GM19240 (cell line): Measurements from ENCODE around the gene LPAR6.

Experiments used
- DNase-seq: peaks from one replicate; pipeline ENCODE4 v3.0.0; 2011; ENCODE audit warnings: low spot score; ENCODE audit not compliant: insufficient read length

Gene LPAR6

DNA sequence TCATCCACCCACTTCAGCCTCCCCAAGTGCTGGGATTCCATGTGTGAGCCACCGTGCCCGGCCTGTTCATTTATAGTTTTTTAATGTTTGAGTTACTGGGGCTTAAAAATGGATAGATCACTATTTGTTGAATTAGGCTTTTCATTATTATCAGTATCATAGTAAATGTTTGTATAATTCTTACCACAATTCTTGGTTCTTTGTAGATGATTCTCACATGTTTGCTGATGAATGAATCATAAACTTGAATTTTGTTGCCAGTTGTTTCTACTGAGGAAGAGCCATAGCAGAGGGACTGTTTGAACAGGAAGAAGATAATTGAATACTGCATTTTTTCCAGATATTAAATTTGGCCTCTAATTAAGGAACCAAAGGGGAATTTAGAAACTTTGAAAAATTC lies 2.6 kb upstream of the LPAR6 start:
- no peak for DNase-seq

DNA sequence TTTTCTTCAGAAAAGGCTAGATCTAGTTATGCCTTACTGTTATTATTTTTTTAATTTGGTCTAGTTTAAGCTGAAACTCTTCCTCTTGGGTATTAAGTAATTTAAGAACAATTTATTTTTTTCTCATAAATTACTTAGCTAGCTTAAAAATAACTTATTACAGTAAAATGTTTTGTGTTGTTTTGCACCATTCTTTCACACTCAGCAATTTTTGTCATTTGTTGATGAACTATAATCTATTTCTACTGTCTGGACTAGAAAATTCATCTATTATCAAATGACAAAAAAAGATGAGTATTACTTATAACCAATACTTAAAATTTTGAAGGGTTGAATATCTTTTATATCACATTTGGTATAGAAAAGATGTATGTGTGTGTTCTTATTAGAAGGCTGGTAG lies 1.6 kb upstream of the LPAR6 start:
- DNase-seq: no peak

DNA sequence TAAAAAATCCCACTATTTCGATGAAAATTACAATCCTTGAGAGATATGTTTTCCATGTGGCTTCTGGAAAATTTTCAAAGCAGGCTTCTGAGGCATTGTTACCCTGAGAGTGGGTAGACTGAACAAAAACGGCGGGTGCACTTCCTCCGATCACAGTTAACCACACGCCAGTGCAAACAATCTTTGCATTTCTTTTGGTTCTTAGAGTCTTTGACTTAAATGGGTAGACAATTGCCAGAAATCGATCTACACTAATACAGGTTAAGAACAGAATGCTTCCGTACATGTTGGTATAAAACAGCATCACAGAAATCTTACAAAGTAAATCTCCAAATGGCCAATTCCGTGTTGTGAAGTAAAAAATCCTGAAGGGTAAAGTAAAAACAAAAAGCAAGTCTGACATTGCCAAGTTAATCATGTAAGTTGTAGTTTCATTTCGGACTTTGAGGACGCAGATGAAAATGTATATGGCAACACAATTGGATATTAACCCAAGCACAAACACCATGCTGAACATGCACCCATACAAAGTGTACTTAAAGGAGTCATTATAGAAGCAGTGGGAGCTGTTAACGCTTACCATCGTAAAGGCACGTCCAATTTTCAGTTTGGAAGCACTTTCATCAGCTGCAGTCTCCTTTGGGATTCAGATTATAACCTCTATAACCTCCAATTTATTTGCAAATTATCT lies 927 bp downstream of the LPAR6 start:
- DNase-seq: no peak

DNA sequence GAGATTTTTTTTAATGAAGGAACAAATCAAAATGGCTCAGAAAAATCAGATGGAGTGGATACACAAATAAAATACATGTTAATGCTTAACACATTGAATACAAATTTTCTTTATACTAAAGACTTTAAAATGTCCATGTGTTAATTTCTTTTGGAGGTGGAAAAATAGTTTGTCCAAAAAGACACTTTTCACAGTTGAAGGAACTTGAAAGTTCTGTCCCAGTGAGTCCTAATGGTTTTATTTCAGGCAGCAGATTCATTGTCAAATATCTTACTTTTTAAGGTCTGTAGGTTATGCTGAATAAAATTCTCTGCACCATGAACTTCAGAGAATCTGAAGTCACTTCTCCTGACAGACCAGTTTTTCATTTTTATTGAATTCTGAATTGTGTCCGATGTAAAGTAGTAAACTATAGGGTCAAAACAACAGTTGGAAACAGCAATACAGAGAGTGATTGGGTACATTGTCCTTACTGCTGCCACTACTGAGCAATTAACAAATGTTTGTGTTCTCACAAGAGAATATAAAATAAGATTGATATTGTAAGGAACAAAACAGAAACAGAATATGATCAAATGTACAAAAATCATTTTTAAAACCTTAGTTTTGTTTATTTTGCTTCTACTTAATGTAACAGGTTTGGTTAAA lies 1.6 kb downstream of the LPAR6 start:
- no peak for DNase-seq

DNA sequence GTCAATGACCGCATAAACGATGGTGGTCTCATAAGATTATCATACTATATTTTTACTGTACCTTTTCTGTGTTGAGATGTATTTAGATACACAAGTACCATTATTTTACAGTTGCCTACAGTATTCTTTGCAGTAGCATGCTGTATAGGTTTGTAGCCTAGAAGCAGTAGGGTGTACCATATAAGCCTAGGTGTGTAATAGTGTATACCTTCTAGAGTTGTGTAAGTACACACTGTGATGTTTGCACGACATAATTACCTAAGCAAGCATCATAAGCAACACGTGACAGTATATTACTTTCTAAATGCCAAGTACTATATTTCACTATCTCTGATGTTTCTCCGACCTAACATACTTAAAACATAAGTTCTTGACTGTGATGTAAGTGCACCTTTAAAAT lies 2.7 kb downstream of the LPAR6 start:
- no peak for DNase-seq

DNA sequence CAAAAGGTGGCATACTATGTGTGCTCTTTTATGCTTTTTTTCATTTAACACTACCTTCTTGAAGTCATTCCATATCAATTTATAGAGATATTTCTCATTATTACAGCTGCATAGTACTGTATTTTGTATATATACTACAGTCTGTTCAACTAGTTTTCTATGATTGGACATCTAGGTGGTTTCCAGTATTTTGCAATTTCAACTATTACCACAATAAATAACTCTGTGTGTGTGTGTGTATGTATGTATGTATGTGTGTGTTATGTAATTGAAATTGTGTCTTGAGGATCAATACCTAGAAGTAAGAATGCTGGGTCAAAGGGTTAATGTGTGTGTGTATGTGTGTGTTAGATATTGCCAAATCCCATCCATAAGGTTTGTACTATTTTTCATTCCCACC lies 7.0 kb downstream of the LPAR6 start:
- no peak for DNase-seq

DNA sequence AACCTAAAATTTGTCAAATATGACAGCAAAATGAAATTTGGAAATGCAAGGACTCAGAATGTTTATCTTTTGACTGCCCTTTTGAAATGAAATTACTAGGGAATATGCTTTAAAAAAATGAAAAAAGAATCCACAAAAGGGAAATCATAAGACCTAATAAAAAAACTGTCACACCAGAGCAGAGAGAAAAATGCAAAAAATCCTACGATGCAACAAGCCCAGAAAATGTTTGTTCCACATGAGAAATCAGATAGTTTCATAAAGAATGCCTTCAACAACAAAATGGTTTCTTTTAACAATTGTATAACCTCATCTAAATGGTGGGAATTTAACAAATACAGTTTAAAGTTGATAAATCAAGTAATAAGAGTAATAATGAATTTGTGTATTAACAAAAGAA lies 8.0 kb downstream of the LPAR6 start:
- DNase-seq: no peak

DNA sequence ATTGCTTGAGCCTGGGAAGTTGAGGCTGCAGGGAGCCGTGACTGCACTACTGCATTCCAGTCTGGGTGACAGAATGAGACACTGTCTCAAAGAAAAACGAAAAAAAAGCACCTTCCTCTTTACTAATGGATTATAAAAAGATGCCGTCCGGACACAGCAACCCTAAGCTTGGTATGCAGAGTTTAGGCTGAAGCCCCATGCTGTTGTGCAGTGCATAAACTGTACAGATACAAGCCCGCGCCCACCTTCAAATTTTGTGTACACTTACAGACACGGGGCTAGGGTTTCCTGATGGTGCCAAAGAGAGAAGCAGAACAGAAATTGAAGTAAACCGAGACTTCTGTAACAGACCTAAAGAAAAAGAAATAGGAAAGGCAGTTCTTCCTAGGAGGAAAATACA lies 9.0 kb downstream of the LPAR6 start:
- DNase-seq: no peak

DNA sequence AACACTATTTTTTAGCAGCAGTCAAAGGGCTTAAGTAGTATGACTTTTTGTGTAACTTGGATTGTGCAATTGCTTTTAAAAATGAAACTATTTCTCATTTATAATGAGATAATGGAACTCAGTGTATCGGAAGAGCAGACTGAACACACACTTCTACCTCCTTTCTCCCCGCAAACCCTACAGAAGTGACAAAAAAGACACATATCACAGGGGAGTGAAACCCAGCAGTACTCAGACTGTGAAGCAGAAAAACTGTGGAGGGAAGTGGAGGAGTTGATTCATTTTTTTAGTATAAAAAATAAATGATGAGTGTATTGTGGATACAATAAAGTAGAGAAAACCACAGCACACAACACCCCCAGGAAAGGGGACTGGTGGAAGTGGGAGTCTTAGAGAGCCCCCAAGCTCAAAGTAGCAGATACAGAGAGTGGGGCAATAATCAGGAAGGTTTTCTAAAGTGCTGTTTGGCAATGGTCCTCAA lies 9.7 kb downstream of the LPAR6 start:
- no peak for DNase-seq

DNA sequence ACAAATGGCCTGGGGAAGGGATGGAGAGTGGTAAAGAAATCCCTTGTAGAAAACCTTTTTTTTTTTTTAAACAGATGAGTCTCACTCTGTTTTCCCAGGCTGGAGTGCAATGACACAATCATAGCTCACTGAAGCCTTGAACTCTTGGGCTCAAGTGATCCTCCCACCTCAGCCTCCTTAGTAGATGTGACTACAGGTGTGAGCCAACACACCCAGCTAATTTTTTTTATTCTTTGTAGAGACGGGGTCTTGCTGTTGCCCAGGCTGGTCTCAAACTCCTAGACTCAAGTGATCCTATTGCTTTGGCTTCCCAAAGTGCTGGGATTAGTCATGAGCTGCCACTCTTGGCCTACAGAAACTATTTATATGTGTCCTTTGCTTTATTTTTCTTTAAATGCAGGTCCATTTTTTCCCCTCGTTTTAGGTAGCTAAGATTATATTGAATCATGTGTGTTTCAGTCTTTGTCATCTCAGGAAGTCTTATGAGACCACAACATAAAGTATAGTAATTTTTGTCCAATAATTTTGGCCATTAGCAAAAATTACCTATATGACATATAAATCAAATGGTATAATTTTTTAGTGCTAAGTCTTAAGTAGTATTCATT lies 10.5 kb downstream of the LPAR6 start:
- no peak for DNase-seq

DNA sequence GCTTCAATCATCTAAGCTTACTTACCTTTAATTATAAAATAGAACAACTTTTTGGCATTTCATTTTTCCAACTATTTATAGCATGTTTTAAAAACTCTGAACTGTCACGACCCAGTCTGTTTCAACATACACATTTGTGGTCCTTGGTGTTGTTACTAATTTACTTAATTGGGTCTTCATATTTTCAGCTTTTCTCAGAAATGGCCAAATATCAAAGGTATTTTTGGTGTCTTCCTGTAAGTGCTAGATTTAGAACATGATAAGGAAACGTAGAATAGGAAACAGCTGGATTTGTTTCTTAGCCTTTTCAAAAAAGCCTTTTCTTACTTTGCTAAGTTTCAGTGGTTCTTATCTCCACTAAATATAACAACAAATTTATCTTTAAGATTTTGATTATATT lies 11.4 kb downstream of the LPAR6 start:
- DNase-seq: no peak

DNA sequence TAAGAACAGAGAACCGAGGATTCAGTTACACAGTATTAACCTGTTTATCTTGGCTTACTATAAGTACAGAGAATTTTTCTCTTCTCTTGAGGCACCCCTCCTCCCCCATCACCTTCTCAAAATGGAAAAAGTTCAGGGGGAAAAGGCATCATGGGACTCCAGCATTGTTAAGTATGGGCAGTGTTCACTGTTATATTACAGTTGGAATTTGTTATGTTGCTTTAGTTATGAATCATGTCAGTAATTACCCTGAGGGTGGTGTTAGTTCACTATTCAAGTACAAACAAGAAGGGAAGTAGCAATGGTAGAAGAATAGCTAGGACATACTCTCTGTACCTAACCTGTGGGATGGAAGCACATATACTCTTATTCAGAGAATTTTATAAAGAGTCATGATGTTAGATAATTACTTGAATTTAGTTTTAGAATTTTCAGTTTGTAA lies 12.0 kb downstream of the LPAR6 start:
- DNase-seq: no peak

DNA sequence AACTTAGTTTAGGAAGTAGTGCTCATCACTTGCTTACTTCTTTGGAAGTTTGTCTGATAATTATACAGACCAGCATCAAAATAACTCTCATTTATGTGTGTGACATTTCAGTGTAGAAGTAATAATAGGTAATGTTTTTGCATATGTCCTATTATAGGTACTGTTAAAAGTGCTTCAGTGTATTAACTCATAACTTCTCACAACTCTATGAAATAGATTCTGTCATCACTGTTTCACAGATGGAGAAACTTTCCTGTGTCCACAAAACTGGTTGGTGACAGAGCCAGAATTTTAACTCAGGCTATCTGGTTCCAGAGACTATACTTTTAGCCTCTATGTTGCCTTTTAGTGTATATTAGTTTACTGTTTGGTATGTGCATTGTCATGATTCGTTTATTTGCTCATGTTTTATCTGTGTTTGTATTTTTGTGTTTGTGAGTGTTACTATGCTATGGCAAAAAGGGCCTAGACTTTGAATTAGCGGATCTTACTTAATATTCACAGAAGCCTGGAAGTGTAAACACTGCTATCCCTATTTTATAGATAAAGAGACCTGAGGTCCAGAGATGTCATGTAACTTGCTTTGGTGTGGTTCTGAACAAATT lies 12.7 kb downstream of the LPAR6 start:
- DNase-seq: no peak

DNA sequence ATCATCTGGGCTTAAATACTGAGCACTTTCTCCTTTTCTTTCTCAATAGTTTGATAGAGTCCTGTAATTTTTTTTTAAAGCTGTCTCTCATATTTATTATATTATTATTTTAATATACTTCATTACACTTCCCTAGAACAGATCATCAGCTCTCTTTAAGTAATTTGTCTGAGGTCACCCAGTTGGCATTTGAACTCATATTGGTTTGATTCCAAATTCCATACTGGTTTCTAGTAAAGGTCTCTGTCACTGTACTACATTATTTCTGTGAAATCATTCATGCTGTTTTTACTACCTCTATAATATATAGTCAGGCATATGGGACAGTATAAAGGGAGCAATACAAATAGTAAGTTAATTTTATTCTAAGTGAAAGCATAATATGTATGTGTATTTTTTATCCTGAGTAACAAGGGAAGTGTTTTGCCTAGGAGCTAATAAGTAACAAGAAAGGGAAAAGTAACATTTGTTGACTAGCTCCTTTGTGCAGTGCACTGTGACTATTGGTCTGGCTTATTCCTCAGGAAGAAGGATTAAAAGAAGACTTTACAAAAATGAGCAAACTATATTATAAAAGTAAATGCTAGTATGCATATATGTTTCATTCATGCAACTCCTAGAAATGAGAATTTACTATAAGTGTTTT lies 14.3 kb downstream of the LPAR6 start:
- DNase-seq: no peak

DNA sequence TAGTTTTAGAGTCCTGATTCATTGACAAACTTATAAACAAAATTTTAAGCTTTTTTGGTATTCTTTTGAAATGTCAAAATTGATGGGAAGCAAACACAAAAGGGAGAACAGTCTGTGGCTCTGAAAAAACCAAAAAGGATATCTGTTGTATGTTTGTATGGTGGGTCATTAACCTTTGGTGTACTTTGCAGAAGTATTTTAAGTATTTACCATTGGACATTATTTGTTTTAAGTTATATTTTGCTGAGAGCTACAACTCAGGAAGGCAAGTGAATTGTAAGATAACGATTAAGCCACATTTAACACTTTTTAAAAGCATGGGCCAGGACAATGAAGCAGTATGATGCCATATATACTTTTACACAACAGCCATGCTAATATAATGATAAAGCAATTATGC lies 15.2 kb downstream of the LPAR6 start:
- DNase-seq: no peak

DNA sequence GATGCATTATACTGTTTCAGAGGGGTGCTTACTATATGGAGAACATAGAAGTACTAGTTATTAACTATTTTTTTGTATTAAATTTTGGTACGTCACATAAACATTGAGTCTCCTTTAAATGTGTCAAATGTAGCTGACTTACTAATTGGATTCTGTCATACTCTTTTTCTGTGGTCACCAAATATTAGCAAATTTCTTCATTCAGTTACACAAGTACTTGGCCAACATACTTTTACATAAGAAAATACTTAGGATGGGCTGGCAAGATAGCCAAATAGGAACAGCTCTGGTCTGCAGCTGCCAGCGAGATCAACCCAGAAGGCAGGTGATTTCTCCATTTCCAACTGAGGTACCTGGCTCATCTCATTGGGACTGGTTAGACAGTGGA lies 19.2 kb downstream of the LPAR6 start:
- no peak for DNase-seq

DNA sequence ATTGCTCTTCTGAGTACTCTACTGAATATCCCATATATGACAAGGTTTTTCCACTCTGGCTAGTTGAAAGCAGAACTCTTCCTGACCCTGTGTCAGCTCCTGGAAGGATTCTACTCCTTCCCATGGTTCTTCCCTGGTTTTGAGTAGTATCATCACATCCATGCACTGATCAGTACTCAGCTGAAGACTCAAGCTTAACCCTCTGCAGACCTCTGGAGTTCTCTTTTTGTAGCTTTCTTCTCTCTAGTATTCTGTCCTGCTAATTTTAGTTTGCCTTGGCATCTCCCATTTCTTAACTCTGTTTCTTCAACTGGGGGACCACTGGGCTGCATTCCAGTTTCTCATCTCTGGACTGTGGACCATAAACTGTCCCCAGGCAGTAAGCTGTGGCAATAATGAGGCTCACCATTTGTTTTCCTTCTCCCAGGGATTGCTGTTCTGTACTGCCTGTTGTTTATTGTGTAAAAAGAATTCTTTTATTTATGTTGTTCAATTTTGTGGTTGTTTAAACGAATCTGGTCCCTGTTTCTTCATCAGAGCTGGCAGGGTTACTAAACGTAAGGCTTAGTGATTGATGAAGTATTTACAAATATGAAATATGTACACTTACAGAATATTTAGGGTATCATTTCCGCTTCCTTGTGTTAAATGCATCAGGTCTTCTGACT lies 19.7 kb downstream of the LPAR6 start:
- no peak for DNase-seq

DNA sequence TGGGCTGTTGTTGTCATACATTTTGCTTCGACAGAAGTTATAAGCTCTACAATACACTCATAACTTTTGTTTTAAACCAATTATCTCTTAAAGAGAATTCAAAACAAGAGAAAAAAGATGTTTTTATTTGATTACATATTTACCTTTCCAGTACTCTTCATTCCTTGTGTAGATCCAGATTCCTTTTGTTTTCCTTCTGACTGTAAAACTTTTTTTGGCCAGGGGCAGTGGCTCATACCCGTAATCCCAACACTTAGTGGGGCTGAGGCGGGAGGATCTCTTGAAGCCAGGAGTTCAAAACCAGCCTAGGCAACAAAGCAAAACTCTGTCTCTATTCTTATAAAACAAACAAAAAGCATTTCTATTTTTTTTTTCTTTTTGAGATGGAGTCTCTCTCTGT lies 21.7 kb downstream of the LPAR6 start:
- DNase-seq: no peak

DNA sequence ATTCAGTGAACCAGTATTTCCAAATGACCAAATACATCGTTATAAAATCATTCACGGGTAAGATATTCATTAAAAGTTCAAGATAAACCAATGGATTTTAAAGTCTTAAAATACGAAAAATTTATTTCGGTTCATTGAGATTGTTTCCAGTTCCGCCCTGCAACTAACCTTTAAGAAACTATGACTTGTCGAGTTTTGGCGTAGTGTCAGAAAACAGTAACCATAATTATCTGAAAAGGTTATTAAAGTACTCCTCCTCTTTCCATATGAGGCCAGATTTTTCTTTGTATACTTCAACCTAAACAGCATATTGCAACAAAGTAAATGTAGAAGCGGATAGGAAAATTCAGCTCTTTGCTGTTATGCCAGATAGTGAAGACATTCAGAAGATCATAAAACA lies 26.1 kb downstream of the LPAR6 start:
- DNase-seq: no peak

DNA sequence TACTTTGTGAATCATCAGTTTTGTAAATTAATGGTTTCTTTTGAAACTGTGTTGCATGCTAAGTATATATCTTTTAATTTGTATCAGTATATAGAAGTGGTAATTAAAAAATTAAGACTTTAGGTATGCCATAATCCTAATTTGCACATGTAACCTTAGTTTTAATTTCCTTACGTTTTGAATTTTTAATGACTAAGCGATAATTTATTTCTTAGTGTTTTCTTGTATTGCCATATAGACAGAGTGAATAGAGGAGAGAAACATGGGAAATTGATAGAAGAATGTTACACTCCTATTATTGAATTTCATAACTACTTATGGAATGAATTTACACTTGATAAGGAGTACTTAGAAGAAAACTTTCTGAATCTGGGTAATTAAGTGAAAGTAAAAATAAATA lies 29.5 kb downstream of the LPAR6 start:
- no peak for DNase-seq

DNA sequence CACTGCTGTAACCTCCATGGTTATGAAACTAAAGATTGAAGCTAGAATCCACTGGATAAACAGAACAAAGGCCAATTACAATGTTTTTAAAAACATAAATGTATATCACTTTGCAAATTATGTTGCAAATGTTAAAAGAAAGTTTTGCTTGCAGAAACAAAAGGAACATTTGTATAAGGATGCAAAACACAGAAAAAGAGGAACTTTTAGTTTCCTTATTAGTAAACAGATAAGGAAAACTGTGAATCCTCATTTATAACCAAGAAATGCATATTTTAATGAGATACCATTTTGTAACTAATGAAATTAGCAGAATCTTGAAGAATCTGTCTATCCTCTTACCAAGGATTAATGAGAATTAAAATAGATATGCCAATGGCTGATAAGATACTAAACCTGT lies 32.3 kb downstream of the LPAR6 start:
- DNase-seq: no peak
